ENCODE results near the gene PRRC2B.

PRRC2B gene

GRCh38 chr9:131473891-131474290, 80.0 kb downstream of the PRRC2B start:
- no peak for DNase-seq

DNA sequence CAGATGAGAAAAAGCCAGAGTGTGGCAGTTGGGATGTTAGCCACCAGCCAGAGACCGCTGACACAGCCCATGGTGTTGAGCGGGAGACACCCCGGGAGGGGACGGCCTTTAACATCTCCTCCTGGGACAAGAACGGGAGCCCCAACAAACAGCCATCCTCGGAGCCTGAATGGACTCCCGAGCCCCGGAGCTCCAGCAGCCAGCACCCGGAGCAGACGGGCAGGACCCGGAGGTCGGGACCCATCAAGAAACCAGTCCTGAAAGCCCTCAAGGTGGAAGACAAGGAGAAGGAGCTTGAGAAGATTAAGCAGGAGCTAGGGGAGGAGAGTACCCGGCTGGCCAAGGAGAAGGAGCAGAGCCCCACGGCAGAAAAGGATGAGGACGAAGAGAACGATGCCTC, 80.8 kb downstream of the PRRC2B start:
- no peak for DNase-seq

DNA sequence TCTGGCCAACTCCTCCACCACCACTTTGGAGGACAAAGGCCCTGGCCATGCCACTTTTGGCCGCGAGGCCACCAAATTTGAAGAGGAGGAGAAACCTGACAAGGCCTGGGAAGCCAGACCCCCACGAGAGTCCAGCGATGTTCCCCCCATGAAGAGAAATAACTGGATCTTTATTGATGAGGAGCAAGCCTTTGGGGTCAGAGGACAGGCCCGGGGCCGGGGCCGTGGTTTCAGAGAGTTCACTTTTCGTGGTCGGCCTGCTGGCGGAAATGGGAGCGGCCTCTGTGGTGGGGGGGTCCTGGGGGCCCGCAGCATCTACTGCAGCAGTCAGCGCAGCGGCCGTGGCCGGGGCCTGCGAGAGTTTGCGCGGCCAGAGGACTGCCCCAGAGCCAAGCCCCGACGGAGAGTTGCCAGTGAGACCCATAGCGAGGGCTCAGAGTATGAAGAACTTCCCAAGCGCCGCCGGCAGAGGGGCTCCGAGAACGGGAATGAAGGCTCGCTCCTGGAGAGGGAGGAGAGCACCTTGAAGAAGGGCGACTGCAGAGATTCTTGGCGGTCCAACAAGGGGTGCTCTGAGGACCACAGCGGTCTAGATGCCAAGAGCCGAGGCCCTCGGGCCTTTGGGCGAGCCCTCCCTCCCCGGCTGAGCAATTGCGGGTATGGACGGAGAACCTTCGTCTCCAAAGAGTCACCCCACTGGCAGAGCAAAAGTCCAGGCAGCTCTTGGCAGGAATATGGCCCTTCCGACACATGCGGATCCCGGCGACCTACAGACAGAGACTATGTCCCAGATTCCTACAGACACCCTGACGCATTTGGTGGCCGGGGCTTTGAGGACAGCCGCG, 81.4 kb downstream of the PRRC2B start:
- DNase-seq = no peak

DNA sequence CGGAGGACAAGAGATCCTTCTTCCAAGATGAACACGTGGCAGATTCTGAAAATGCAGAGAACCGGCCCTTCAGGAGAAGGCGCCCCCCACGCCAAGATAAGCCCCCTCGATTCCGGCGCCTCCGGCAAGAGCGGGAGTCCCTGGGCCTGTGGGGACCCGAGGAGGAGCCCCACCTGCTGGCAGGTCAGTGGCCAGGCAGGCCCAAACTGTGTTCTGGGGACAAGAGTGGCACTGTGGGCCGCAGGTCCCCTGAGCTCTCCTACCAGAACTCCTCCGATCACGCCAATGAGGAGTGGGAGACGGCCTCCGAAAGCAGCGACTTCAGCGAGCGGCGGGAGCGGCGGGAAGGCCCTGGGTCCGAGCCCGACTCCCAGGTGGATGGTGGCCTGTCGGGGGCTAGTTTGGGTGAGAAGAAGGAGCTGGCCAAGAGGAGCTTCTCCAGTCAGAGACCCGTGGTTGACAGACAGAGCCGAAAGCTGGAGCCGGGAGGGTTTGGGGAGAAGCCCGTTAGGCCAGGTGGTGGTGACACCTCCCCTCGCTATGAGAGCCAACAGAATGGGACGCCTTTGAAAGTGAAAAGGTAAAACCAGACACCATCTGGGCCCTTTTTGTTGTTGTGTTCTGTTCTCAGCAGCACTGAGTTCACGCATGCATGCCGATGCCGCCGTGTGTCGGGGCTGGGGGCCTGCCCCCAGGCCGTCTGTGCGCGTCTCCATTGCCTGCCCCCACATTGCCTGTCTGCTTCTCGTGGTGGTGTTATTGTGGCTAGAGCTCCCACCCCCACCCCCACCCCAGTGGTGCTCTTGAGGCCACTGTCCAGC, 82.3 kb downstream of the PRRC2B start:
- peak in 2 of 3 donors; percentile 2 to 12 for DNase-seq

DNA sequence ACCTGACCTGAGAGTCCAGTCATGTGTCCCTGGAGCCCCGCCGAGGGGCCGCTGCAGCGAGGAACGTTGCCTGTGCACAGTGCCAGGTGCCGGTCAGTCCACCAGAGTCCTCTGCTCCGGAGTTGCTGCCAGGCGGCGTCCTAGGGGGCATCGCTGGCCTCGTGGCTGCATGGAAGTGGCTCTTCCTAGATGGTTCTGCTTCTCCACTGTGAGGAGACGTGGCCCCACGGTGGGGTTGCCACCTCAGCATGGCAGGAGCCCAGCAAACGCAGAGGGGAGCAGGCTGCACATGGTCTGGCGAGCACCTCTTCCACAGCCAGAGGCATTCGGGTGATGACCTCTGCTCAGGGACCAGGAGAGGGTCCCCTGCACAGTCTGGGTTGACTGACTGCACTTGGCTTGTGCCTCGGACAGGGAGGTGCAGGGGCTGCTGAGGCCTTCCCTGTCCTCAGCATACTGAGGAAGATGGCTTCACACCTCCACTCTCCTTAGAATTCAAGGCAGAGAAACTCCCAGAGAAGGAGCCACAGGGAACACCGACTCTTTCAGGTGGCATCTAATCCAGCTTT, 83.0 kb downstream of the PRRC2B start:
- no peak for DNase-seq

GRCh38 chr9:131477367-131477766, 83.5 kb downstream of the PRRC2B start:
- no peak for DNase-seq

GRCh38 chr9:131477816-131478419, 84.0 kb downstream of the PRRC2B start:
- no peak for DNase-seq

DNA sequence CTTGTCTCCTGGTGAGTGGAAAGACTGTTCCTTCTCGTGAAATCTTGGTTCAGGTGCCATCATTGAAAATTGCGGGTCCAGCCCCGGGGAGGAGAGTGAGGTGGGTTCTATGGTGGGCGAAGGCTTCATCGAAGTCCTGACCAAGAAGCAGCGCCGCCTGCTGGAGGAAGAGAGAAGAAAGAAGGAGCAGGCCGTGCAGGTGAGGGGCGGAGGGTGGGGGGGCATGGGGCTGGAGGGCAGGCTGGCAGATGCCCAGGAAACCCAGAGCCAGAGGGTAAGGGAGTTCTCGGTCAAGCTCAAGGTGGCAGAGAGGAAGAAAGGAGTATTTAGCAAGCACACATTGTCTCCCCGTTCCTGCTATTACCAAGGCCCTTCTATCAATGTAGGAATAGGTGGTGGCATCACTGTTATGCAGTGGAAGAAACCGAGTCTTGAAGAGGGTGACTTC, 84.6 kb downstream of the PRRC2B start:
- DNase-seq = peak; percentile 35 to 62 (median 40)

DNA sequence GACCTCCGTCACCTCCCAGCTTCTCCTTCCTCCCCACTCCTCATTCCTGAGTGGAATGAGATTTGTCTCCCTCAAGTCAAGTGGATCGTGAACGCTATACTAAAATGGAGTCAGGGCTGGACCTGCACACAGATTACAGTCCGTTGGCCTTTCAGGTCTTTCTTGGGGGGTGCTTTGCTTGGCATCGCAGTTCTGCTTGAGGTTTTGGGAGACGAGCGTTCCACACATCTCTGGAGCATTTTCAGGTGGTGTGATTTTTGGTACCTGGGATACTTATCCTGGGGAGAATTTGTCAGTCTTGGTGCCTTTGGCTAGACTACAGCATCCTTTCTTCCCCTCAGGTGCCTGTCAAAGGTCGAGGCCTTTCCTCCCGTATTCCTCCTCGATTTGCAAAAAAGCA, 85.0 kb downstream of the PRRC2B start:
- no peak for DNase-seq

GRCh38 chr9:131480258-131480657, 86.4 kb downstream of the PRRC2B start:
- DNase-seq = no peak

DNA sequence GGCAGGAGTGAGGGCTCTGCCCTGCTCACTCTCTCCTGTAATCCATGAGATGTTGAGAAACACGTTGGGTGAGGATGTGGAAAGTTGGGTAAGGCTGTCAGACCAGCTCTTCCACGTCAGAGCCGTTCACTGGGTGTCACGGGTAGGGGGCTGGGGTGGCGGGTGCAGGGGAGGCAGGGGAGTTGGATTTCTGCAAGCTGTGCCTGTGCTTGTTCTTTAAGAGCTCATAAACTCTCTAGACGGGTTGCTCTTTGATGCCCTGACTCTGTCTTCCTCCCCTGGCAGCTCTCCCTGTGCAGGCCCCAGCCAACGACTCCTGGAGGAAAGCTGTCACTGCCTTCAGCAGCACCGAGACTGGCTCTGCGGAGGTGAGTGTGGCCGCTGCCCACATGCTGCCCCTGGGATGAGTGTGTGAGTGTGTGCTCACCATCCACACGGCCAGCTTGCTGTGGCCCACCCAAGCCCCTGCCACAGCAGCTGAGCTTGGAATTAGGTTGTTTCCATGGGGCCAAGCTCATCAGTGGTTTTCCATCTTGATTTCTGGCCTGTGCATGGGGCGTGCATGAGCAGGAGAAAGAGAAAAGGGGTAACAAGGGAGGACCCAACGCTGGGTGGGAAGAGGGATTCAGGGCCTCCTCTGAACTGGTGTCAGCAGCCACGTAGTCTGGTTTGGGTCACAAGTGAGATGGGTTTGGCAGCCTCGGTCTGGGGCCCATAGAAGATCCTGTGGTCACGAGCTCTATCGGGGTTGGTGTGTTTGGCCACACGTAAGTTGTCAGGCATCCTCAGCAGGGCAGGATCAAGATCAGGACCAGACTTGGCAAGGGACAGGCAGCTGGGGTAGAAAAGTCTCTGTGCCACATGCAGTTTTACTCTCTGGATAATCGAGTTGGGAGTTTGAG, 87.8 kb downstream of the PRRC2B start:
- no peak for DNase-seq

DNA sequence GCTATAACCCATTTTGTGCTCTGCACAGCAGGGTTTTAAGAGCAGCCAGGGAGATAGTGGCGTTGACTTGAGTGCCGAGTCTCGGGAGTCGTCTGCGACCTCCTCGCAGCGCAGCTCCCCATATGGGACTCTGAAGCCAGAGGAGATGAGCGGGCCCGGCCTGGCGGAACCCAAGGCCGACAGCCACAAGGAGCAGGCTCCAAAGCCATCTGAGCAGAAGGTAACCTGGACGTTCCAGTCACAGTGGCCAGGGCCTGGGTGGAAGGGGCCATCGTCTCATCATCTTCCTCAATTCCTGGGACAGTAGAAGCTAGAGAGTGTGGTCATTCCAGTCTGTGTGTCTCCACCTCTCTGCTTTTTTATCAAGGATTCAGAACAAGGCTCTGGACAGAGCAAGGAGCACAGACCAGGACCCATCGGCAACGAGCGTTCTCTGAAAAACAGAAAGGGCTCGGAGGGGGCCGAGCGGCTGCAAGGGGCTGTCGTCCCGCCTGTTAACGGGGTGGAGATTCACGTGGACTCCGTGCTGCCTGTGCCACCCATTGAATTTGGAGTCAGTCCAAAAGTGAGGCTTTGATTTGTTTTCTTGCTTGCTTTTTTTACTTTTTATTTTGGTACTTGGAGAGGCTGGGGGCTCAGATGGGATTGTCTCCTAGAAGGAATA, 88.6 kb downstream of the PRRC2B start:
- DNase-seq = no peak

DNA sequence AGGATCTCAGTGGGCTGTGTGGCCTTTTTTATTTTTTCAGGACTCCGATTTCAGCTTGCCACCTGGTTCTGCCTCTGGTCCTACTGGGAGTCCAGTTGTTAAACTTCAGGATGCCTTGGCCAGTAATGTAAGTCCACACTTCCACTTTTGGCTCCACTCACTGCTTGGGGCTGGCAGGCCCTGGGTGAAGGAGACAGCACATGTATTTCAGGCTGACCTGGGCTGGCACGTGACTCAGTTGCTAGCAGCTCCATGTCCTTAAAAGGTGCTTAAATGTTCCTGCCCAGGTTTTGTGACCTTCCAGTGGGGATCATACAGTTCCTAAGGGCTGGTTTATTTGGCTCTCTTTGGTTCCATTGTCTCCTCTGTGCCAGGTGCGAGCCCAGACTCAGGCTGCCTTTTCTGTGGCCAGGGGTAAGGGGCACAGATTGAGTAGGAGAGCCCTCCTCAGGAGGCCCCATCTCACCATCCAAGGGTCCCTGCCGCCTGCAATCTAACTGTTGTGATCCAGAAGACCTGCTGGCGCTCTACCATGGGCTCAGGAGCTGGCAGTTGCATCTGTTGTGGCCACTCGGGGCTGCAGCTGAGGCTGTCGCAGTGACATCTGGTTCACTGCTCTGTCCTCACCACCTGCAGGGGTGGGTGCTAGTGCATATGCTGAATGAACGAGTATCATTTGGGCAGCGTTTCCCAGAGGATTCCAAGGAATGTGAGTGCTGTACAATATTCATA, 89.6 kb downstream of the PRRC2B start:
- no peak for DNase-seq

GRCh38 chr9:131484051-131484445, 90.2 kb downstream of the PRRC2B start:
- DNase-seq = no peak

GRCh38 chr9:131484560-131485185, 90.8 kb downstream of the PRRC2B start:
- DNase-seq = no peak

GRCh38 chr9:131485206-131485605, 91.3 kb downstream of the PRRC2B start:
- DNase-seq = no peak

DNA sequence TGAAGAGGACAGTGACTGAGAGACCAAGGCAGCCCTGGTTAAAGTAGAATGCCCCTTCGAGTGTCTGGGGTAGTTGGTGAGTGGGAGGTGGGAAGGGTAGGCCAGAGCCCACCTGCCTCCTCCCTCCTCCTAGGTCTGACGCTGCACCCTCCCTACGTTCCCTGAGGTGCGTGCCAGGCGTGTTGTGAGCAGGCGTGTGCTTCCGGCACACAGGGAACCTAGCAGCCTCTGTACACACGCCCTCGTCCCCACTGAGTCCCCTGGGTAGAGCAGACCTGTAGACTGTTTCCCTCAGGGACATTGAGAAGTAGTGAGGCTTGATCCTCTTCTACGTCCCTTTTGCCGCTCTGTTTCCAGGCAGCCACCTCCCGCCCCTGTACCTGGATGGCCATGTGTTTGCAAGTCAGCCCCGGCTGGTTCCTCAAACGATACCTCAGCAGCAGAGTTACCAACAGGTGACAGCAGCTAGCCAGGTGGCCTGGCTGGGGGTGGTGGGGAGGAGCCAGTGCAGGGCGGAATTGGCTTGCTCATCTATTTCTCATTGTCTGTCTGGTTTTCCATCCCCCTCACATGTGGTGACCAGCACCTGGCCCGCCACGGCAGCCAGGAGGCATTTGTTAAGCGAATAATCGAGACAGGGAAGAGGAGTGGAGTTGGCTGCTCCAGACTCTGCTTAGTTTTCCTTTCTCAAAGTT, 92.0 kb downstream of the PRRC2B start:
- DNase-seq = no peak

- DNase-seq = no peak
These were observed 93.1 kb downstream of the PRRC2B start for GRCh38 chr9:131487001-131487400.

GRCh38 chr9:131487621-131488031, 93.7 kb downstream of the PRRC2B start:
- no peak for DNase-seq

GRCh38 chr9:131490514-131490913, 96.6 kb downstream of the PRRC2B start:
- DNase-seq = no peak
